Neuronal stem cell (in vitro differentiated cells): Measurements from ENCODE around the gene NFIX.

Experiments used
- DNase-seq: peaks from one replicate; pipeline ENCODE4 v3.0.0-alpha.2; 2013; ENCODE audit warnings: low spot score
- H2AFZ ChIP-seq: one replicate; pipeline ENCODE4 v1.6.1; 2013; ENCODE audit warnings: mild to moderate bottlenecking, low read length, inconsistent platforms
- H2AK5ac ChIP-seq: 2 replicates; pipeline ENCODE4 v1.6.1; 2013; ENCODE audit warnings: low read depth, mild to moderate bottlenecking, inconsistent platforms, low read length, moderate library complexity, mixed read lengths
- H2BK120ac ChIP-seq: 2 replicates; pipeline ENCODE4 v1.6.1; 2013; ENCODE audit warnings: low read depth, mild to moderate bottlenecking, inconsistent platforms, low read length, moderate library complexity, mixed read lengths
- H2BK12ac ChIP-seq: one replicate; pipeline ENCODE4 v1.6.1; 2013; ENCODE audit warnings: low read length, inconsistent platforms
- H2BK15ac ChIP-seq: 2 replicates; pipeline ENCODE4 v1.6.1; 2013; ENCODE audit warnings: mild to moderate bottlenecking, low read length, inconsistent platforms, mixed read lengths
- H2BK5ac ChIP-seq: one replicate; pipeline ENCODE4 v1.6.1; 2013; ENCODE audit warnings: inconsistent platforms, mild to moderate bottlenecking, low read length, moderate library complexity
- H3K14ac ChIP-seq: one replicate; pipeline ENCODE4 v1.6.1; 2013; ENCODE audit warnings: low read length, inconsistent platforms
- H3K18ac ChIP-seq: 2 replicates; pipeline ENCODE4 v1.6.1; 2013; ENCODE audit warnings: low read length, inconsistent platforms
- H3K23ac ChIP-seq: 2 replicates; pipeline ENCODE4 v1.6.1; 2013; ENCODE audit warnings: low read depth, mild to moderate bottlenecking, mixed read lengths, low read length, inconsistent platforms; ENCODE audit not compliant: poor library complexity
- H3K27ac ChIP-seq: replicated peaks from 3 replicates; pipeline ENCODE4 v1.5.1; 2013; ENCODE audit warnings: low read length, inconsistent platforms
- H3K27me3 ChIP-seq, 3 experiments: 2 replicates each; pipeline ENCODE4 v1.6.1; 2013; ENCODE audit warnings: low read length in 3 of 3, mild to moderate bottlenecking in 2 of 3, inconsistent platforms in 1 of 3, low read depth in 1 of 3, mixed read lengths in 1 of 3, moderate library complexity in 1 of 3; ENCODE audit not compliant: control insufficient read depth in 3 of 3, insufficient read depth in 3 of 3
- H3K36me3 ChIP-seq, 2 donors: replicated peaks in 1 of 2; 2 replicates each; pipeline ENCODE4 v1.6.1; 2013; ENCODE audit warnings: low read length in 2 of 2; ENCODE audit not compliant: control insufficient read depth in 2 of 2, insufficient read depth in 2 of 2
- H3K4ac ChIP-seq: 2 replicates; pipeline ENCODE4 v1.6.1; 2013; ENCODE audit warnings: inconsistent platforms, mild to moderate bottlenecking, low read length, moderate library complexity
- H3K4me1 ChIP-seq, 2 donors: 1 replicate in 1 of 2; 2 replicates in 1 of 2; pipeline ENCODE4 v1.6.1; 2013; ENCODE audit warnings: low read length in 2 of 2, low read depth in 1 of 2; ENCODE audit not compliant: control insufficient read depth in 2 of 2, insufficient read depth in 1 of 2
- H3K4me2 ChIP-seq: one replicate; pipeline ENCODE4 v1.6.1; 2013; ENCODE audit warnings: mild to moderate bottlenecking, low read length, inconsistent platforms; ENCODE audit not compliant: insufficient read depth, poor library complexity, severe bottlenecking
- H3K4me3 ChIP-seq, 2 donors: 2 replicates each; pipeline ENCODE4 v1.5.1; 2013; ENCODE audit warnings: low read length in 2 of 2, mild to moderate bottlenecking in 2 of 2, inconsistent platforms in 1 of 2, moderate library complexity in 1 of 2
- H3K79me1 ChIP-seq: one replicate; pipeline ENCODE4 v1.6.1; 2013; ENCODE audit warnings: low read depth, mild to moderate bottlenecking, inconsistent platforms, low read length, moderate library complexity
- H3K9ac ChIP-seq: one replicate; pipeline ENCODE4 v1.6.1; 2013; ENCODE audit warnings: mild to moderate bottlenecking, low read depth, low read length, inconsistent platforms; ENCODE audit not compliant: poor library complexity
- H3K9me3 ChIP-seq, 2 donors: replicated peaks in 1 of 2; 2 replicates each; pipeline versions ENCODE3 to v1.6.1; 2013; ENCODE audit warnings: low read length in 2 of 2, mild to moderate bottlenecking in 2 of 2, inconsistent platforms in 1 of 2, low read depth in 1 of 2, mixed read lengths in 1 of 2, moderate library complexity in 1 of 2; ENCODE audit not compliant: control insufficient read depth in 2 of 2, insufficient read depth in 1 of 2
- H4K8ac ChIP-seq: one replicate; pipeline ENCODE4 v1.6.1; 2013; ENCODE audit warnings: low read depth, mild to moderate bottlenecking, inconsistent platforms, low read length, moderate library complexity
- H4K91ac ChIP-seq: one replicate; pipeline ENCODE4 v1.6.1; 2013; ENCODE audit warnings: low read length, low read depth, mild to moderate bottlenecking, inconsistent platforms; ENCODE audit not compliant: poor library complexity
- WGBS, 2 donors: extraction: QIAGEN DNeasy Blood & Tissue Kit; methylation state at CpG; one replicate each; pipeline ENCODE4 v1.1.7; 2013; ENCODE audit warnings: missing lambda C conversion rate in 2 of 2, mixed read lengths in 1 of 2; ENCODE audit not compliant: insufficient read length in 2 of 2, insufficient replicate concordance in 1 of 2; ENCODE audit errors: extremely low coverage in 2 of 2; 5-methylcytosine and 5-hydroxymethylcytosine counted together

NFIX gene

GRCh38 chr19:13016628-13017305 is 21.5 kb downstream of the NFIX start:
- H3K4ac ChIP-seq = no peak overlapping the region
- H3K4me1 ChIP-seq = peaks cover 4 to 10% of the 10 kb centered on the region in 2 donors
- H3K18ac ChIP-seq = no peak overlapping the region
- peaks cover 62 to 99% (median 99%) of the 10 kb centered on the region in 3 experiments for H3K27me3 ChIP-seq
- H3K9me3 ChIP-seq = peaks cover 4 to 9% of the 10 kb centered on the region in 2 donors
- H2AK5ac ChIP-seq = no peak overlapping the region
- no CpG with 5 or more reads among the region's 22 CpGs for WGBS, 2 donors
- no peak overlapping the region for H3K27ac ChIP-seq
- H3K4me2 ChIP-seq = no peak overlapping the region
- no peaks in the 10 kb centered on the region for H3K36me3 ChIP-seq
- no peak overlapping the region for H3K14ac ChIP-seq
- no peak overlapping the region for H2AFZ ChIP-seq
- no peak overlapping the region for H4K91ac ChIP-seq
- H3K4me3 ChIP-seq = no peak overlapping the region
- H2BK120ac ChIP-seq = no peak overlapping the region
- no peak overlapping the region for H3K23ac ChIP-seq
- no peak overlapping the region for H2BK5ac ChIP-seq
- H3K9ac ChIP-seq = no peak overlapping the region
- H3K79me1 ChIP-seq = peaks cover 6% of the 10 kb centered on the region
- no peak overlapping the region for H2BK12ac ChIP-seq
- no peak overlapping the region for H2BK15ac ChIP-seq
- H4K8ac ChIP-seq = no peak overlapping the region
- no peak for DNase-seq

GRCh38 chr19:13017306-13018034 is 22.2 kb downstream of the NFIX start:
- no peak overlapping the region for H3K9ac ChIP-seq
- H2AFZ ChIP-seq = no peak overlapping the region
- H3K14ac ChIP-seq = no peak overlapping the region
- H3K4ac ChIP-seq = no peak overlapping the region
- no peak overlapping the region for H4K8ac ChIP-seq
- H3K79me1 ChIP-seq = peaks cover under 1% of the 10 kb centered on the region
- WGBS, 2 donors = no CpG with 5 or more reads among the region's 14 CpGs
- no peak overlapping the region for H3K4me2 ChIP-seq
- H3K27me3 ChIP-seq = peaks cover 59 to 99% (median 99%) of the 10 kb centered on the region in 3 experiments
- no peak overlapping the region for H4K91ac ChIP-seq
- no peak overlapping the region for H2BK15ac ChIP-seq
- peaks cover 0 to 3% of the 10 kb centered on the region in 2 donors for H3K9me3 ChIP-seq
- no peak overlapping the region for H3K27ac ChIP-seq
- peaks cover 4 to 10% of the 10 kb centered on the region in 2 donors for H3K4me1 ChIP-seq
- DNase-seq = no peak
- H3K4me3 ChIP-seq = no peak overlapping the region
- H2BK12ac ChIP-seq = no peak overlapping the region
- no peak overlapping the region for H2BK120ac ChIP-seq
- H3K23ac ChIP-seq = no peak overlapping the region
- no peak overlapping the region for H3K18ac ChIP-seq
- no peak overlapping the region for H2AK5ac ChIP-seq
- H2BK5ac ChIP-seq = no peak overlapping the region
- H3K36me3 ChIP-seq = no peaks in the 10 kb centered on the region

- Histone ChIP-seq H3K4ac (no peak overlapping the region), H4K91ac (no peak overlapping the region), H3K79me1 (no peaks in the 10 kb centered on the region), H3K36me3 (no peaks in the 10 kb centered on the region), H3K4me3 (no peak overlapping the region), H3K14ac (no peak overlapping the region), H2BK15ac (no peak overlapping the region), H2BK120ac (no peak overlapping the region), H3K4me2 (no peak overlapping the region), H4K8ac (no peak overlapping the region), H3K9me3 (peaks cover 0 to 2% of the 10 kb centered on the region in 2 donors), H3K4me1 (peaks cover 5 to 10% of the 10 kb centered on the region in 2 donors), H3K27me3 (peaks cover 57 to 99% (median 99%) of the 10 kb centered on the region in 3 experiments), H3K9ac (no peak overlapping the region), H3K27ac (no peak overlapping the region), H2BK12ac (no peak overlapping the region), H2BK5ac (no peak overlapping the region), H3K18ac (no peak overlapping the region), H2AFZ (no peak overlapping the region), H3K23ac (no peak overlapping the region), H2AK5ac (peak overlapping the region; percentile 39)
- no peak for DNase-seq
- no CpG with 5 or more reads among the region's 21 CpGs for WGBS, 2 donors
These were observed 23.0 kb downstream of the NFIX start for GRCh38 chr19:13018035-13018914.
